Ishikawa (cell line): Measurements from ENCODE around the gene THADA.

Source experiments
- CEBPB ChIP-seq: IDR thresholded peaks from 2 replicates; pipeline ENCODE4 v1.6.1; 2012
- CREB1 ChIP-seq: IDR thresholded peaks from 2 replicates; pipeline ENCODE4 v1.6.1; 2012; ENCODE audit warnings: low read depth
- EGR1 ChIP-seq: IDR thresholded peaks from 2 replicates; pipeline ENCODE4 v1.6.1; 2012
- EP300 ChIP-seq: IDR thresholded peaks from 2 replicates; pipeline ENCODE4 v1.6.1; 2012; ENCODE audit warnings: borderline replicate concordance
- FOXM1 ChIP-seq: IDR thresholded peaks from 2 replicates; pipeline ENCODE4 v1.6.1; 2012; ENCODE audit warnings: low read depth, borderline replicate concordance
- NFIC ChIP-seq: IDR thresholded peaks from 2 replicates; pipeline ENCODE4 v1.6.1; 2012
- RAD21 ChIP-seq: IDR thresholded peaks from 2 replicates; pipeline ENCODE4 v1.6.1; 2012; ENCODE audit warnings: low read depth
- REST ChIP-seq: IDR thresholded peaks from 2 replicates; pipeline ENCODE4 v1.6.1; 2012; ENCODE audit warnings: low read depth, mild to moderate bottlenecking
- TAF1 ChIP-seq: IDR thresholded peaks from 2 replicates; pipeline ENCODE4 v1.6.1; 2012; ENCODE audit warnings: low read depth, mild to moderate bottlenecking
- TCF12 ChIP-seq: IDR thresholded peaks from 2 replicates; pipeline ENCODE4 v1.6.1; 2012; ENCODE audit warnings: low read depth
- TEAD4 ChIP-seq: IDR thresholded peaks from 2 replicates; pipeline ENCODE4 v1.6.1; 2012
- USF1 ChIP-seq: IDR thresholded peaks from 2 replicates; pipeline ENCODE4 v1.6.1; 2012
- YY1 ChIP-seq: IDR thresholded peaks from 2 replicates; pipeline ENCODE4 v1.6.1; 2012; ENCODE audit warnings: low read depth
- ZBTB7A ChIP-seq: IDR thresholded peaks from 2 replicates; pipeline ENCODE4 v1.6.1; 2012; ENCODE audit warnings: low read depth
- TF ChIP-seq, protein P1 (sequence below): IDR thresholded peaks from 2 replicates; pipeline ENCODE4 v1.6.1; 2012

The THADA gene

DNA sequence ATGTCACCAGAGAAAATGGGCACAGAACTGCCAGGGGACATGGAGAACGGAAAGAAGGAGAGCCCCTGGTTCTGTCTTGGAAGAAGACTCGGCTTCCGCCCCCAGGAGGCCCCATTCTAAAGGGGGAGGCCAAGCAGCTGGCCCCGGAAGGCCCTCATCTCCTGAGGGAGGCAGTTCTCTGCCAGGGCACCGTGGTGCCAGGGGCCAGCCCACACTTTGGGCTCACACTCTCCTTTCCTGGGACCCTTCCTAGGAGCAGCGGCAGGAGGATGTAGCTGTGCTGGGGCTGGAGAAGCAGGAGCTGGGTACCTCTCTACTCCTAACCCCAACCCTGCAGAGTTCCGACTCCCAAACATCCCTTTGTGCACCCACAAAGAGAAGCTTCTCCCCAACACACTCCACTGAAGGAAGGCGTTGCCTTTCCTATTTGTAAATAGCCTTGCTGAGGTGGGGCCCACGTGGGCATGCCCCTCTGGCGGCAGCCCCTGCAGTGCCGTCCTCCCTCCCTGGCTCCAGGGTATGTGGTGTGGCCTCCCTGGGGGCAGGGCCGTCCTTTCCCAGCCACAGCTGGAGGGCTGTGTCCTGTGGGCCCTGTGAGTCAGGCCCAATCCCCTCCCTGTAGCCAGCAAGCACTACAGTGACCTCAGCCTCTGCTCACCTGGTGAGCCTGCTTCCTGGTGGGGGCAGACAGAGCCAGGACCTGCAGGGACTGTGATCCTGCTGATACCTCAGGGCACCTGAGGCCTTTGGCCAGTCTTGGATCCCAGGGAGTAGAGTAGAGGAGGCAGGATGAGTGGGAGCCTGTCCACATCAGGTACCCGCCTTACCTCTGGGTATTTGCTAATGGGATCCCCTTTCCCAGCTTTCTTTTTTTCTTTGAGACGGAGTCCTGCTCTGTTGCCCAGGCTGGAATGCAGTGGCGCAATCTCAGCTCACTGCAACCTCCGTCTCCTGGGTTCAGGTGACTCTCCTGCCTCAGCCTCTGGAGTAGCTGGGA is 396.0 kb downstream of the THADA start:
- TF ChIP-seq EP300 (no peak), RAD21 (peak; percentile 28), CEBPB (peak; percentile 91), USF1 (peak; percentile 47), YY1 (no peak), TEAD4 (peak; percentile 32), FOXM1 (no peak), REST (no peak), CREB1 (no peak), TAF1 (no peak; the same call in 1 of the 2 replicates), NFIC (no peak; the same call in 1 of the 2 replicates), ZBTB7A (peak; percentile 76), TCF12 (peak; percentile 67; the same call in 1 of the 2 replicates), EGR1 (no peak)
- TF ChIP-seq, protein P1, sequence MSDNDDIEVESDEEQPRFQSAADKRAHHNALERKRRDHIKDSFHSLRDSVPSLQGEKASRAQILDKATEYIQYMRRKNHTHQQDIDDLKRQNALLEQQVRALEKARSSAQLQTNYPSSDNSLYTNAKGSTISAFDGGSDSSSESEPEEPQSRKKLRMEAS = peak; percentile 60

GRCh38 chr2:43198263-43198662 is 397.6 kb downstream of the THADA start:
- no peak for TF ChIP-seq ZBTB7A

DNA sequence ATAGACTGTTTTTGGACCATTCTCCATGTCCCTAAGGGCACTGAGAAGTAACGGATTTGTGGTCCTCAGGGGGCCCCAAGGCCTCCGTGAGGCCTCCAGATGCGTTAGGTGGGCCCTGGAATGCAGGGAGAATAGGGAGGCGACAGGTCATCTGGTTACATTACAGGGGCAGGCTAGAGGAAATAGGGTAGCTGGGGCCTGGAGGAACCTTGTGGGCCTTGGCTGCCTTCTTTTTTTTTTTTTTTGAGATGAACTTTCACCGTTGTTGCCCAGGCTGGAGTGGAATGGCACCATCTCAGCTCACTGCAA is 398.3 kb downstream of the THADA start:
- no peak for TF ChIP-seq TEAD4
- TF ChIP-seq ZBTB7A = no peak

- TF ChIP-seq TEAD4 = no peak
Observed at GRCh38 chr2:43196768-43197587, 398.9 kb downstream of the THADA start.

DNA sequence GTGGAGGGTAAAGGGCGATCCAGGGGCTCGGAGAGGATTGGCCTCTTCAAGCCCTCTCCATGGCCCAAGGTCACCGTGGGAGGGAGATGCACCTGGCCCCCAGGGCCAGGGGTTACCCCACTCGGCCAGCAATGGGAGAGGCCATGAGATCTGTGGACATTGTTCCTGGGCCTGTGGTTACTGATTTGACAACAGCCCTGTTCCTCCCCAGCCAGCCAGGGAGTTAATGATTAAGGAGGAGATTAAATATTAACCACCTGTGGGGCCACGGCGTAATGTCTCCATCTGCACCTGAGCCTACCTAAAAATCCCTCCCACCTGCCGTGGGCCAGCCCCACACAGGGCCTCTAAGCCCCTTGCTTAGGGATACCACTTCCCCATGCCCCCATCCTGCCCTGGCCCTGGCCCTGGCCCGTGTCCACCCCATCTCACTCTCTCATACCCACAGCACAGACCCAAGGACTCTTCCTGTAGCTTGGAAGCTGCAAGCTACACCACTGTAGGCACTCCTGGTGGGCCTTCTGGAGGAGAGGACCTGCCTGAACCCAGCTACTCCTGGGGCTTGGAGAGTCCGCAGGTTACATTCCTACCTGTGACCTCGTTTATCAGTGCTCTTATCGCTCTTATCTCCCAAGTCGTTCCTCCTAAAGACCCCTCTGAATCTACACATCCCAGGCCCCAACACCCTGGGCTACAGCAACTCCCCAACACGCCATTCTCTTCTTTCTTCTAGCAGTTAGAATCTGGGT is 401.5 kb downstream of the THADA start:
- no peak for TF ChIP-seq TEAD4

DNA sequence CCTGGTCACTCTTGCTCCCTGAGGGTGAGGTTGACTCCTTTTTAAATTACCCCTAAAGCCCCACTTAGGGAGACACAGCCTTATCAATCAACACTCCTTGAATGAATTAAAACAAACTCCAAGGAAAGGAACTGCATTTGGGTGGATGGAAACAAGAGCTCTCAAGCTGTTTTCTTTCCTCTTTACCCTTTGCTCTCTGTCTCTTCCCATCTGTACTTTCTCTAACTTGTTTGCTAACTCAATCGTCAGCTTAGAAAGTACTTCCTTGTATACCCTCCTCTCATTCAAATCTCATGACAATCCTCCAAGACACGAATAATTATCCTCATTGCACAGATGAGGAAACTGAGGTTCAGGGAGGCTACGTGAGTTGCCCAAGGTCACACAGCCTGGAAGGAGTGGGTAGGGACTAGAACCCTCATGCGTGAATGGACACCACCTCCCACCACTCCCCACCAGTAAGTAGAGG is 402.2 kb downstream of the THADA start:
- TF ChIP-seq EGR1 (no peak), TAF1 (no peak)

DNA sequence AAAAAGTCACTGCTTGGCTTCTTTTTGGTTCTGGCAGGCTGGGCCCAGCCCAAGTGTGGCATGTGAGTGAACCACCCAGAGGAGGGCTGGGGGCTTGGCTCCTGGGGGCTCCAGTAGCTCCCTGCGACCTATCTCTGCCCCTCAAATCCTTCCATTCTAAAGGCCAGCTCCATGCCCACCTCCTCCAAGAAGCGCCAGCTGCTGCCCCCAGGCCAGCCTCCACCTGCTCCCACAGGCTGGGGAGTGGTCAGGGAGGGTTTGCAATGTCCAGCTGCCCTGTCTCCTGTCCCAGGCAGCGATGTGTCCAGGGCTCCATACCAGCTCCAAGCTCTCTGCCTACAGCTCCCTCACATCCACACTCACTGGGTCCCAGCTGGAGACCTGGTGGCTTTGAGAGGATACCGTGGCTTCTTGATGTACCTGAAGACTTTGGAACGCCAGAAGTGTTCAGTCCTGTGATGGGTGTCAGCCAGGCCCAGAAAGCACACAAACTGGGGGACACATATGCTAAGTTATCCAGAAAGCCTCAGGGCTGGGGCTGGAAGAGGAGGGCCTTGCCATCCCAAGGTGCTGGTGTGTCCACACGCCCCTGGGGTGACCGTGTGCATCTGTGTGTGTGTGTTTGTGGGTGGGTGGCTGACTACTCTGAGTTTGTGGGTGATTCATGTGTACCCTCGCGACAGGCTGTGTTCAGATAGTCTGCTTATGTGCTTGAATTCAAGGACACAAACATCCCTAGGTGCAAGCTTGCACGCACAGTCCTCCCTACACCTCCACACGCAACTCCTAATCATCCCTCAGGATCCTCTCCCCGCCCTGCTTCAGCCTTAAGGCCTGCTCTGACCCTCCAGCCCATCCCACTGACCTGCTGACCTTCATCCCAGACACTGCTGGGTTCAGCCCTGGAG is 402.8 kb downstream of the THADA start:
- TF ChIP-seq TAF1 (no peak), EGR1 (no peak), FOXM1 (no peak), YY1 (no peak), TEAD4 (no peak), CREB1 (no peak), USF1 (no peak), CEBPB (no peak), ZBTB7A (no peak), REST (no peak), NFIC (no peak), RAD21 (no peak), TCF12 (no peak), EP300 (no peak)
- TF ChIP-seq, protein P1 = no peak
